Upper lobe of left lung (tissue), 6 donors: ENCODE results near the gene THRA. TPM values are rescaled to one million over a fixed set of nuclear protein-coding genes. Genes with fewer than 3 reads are reported as not detected.

Source experiments
- ATAC-seq, 2 donors: fragments of 200-7000 bp; cut with Tn5 transposase; one replicate each; pipeline ENCODE4 v1.9.1; 2022; ENCODE audit warnings: mild to moderate bottlenecking in 2 of 2, moderate library complexity in 2 of 2; ENCODE audit not compliant: low FRiP score in 2 of 2
- DNase-seq, 2 donors: peaks; one replicate each; pipeline ENCODE4 v3.0.0-alpha.2; 2019 to 2020
- H3K27ac ChIP-seq, 4 donors: fragments of 200-600 bp; sonication (generic); one replicate each; pipeline ENCODE4 v1.5.1; 2016 to 2019
- H3K27me3 ChIP-seq, 4 donors: fragments of 200-600 bp; sonication (generic); one replicate each; pipeline ENCODE4 v1.5.1; 2017 to 2019
- H3K36me3 ChIP-seq, 4 donors: fragments of 200-600 bp; sonication (generic); one replicate each; pipeline ENCODE4 v1.5.1; 2016 to 2019
- H3K4me1 ChIP-seq, 4 donors: fragments of 200-600 bp; sonication (generic); one replicate each; pipeline ENCODE4 v1.5.1; 2018 to 2019
- H3K4me3 ChIP-seq, 4 donors: fragments of 200-600 bp; sonication (generic); one replicate each; pipeline ENCODE4 v1.5.1; 2017 to 2019; ENCODE audit warnings: mild to moderate bottlenecking in 2 of 4, moderate library complexity in 1 of 4
- H3K9me3 ChIP-seq, 4 donors: fragments of 200-600 bp; sonication (generic); one replicate each; pipeline ENCODE4 v1.5.1; 2018 to 2019
- EP300 ChIP-seq, 4 donors: sonication (generic); formaldehyde crosslinking; IDR thresholded peaks; one replicate each; pipeline ENCODE4 v1.5.1; 2017; ENCODE audit warnings: antibody characterized with exemption in 4 of 4, control low read depth in 2 of 4
- POLR2A ChIP-seq, 4 donors: fragments of 450-650 bp; IDR thresholded peaks; one replicate each; pipeline ENCODE4 v1.5.1; 2016 to 2017; ENCODE audit warnings: antibody characterized with exemption in 4 of 4, mild to moderate bottlenecking in 2 of 4
- POLR2AphosphoS5 ChIP-seq, 2 donors: sonication (generic); formaldehyde crosslinking; IDR thresholded peaks; one replicate each; pipeline ENCODE4 v1.5.1; 2017; ENCODE audit warnings: antibody characterized with exemption in 2 of 2
- WGBS, 2 donors: methylation state at CpG; one replicate each; pipeline ENCODE4 v1.1.5; 2017 to 2018; 5-methylcytosine and 5-hydroxymethylcytosine counted together
- total RNA-seq, 6 donors: library from RNA; depleted of rRNA in 4 of 6; stranded (reverse); fragments of >200 nt in 4 of 6; gene quantifications; one replicate each; pipeline versions ENCODE4 v1.1.0 to v1.2.1, GENCODE V29; 2016 to 2021
- TF ChIP-seq, protein P1 (sequence below), 6 experiments: fragments of 450-650 bp in 4 of 6; fragments of 200-600 bp in 2 of 6; sonication (generic) in 2 of 6; IDR thresholded peaks; one replicate each; pipeline ENCODE4 v1.5.1; 2016 to 2019; ENCODE audit warnings: antibody characterized with exemption in 6 of 6
- donor health status: DM: no; HTN: no; CAD: no; lungs with moderate emphysema.
- donor health status: DM: no; HTN: yes; CAD: no; lungs with severe emphysema.

THRA gene
- total RNA-seq, 6 donors from 2014 or later = 31.0 to 55.3 (median 49.9) TPM

DNA sequence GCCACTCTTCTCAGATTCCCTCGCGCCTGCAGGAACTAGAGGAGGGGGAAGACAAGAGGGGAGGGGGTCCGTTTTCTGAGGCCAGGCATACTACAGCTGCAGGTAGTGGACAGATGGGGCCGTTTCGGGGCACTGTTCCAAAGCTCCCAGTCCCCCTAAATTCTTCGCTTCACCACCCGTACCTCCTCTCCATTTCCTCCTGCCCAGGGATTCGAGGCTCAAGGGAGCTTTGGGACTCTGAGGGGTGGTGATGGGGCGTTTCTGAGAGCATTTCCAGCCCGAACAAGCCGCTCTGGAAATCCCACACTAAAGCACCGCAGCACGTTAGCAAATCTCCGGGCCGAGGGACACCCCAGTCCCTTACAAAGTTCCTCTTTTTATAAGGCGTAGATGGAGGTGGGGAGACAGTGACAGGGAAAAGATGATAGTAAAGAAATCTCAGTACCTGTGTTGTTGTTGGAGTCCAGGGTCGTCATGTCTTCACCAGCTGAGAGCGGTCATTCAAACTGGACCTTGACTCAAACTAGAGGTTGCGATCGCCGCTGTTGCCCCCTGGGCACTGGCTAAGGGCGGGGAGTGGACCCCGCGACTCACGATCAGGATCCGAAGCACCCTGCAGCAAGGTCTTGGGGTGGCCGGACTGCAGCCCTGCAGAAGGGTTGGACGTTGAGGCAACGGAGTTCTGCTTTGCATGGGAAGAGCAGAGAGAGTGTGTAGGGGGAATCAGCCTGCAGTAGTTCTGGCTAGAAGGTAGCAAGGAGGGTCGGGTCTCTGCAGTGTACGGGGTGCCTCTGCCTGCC is 37.1 kb downstream of the THRA start:
- DNase-seq = no peak
- ATAC-seq = peak; percentile 0
- TF ChIP-seq POLR2A (IDR thresholded peaks at IDR 0.05) = peak in 2 of 4 donors; percentile 5 to 11
- TF ChIP-seq EP300 (IDR thresholded peaks at IDR 0.05) = no peak
- no peak for TF ChIP-seq POLR2AphosphoS5 (IDR thresholded peaks at IDR 0.05)
- Histone ChIP-seq H3K4me3 (peak overlapping the region; percentile 55 to 74 (median 66)), H3K4me1 (peaks cover 77 to 100% (median 88%) of the 10 kb centered on the region in 4 donors), H3K27me3 (no peaks in the 10 kb centered on the region), H3K36me3 (peaks cover 0 to 28% (median 22%) of the 10 kb centered on the region in 4 donors), H3K27ac (peak overlapping the region; percentile 87 to 99 (median 94)), H3K9me3 (no peaks in the 10 kb centered on the region)
- WGBS, 2 donors = 2% methylated on average over 26 to 28 of the region's 31 CpGs

DNA sequence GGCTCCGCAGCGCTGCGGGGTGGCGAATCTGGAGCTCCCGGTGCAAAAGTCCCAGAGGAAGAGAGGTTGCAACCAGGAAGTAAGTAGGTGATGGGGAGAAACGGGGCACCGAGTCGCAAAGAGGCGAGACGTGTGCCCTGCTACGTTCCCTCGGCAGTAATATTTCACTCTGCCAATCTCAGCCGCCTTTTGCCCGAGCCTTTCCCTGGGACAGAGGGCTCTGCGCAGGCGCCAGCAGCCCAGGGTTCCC is 37.6 kb downstream of the THRA start, which contains the start of gene NR1D1:
TSS of gene NR1D1 (minus strand) at position 171 of the 250 bp plus-strand sequence. CDS start 495 bp downstream, outside the sequence.
- H3K4me1 ChIP-seq = peaks cover 77 to 100% (median 88%) of the 10 kb centered on the region in 4 donors

DNA sequence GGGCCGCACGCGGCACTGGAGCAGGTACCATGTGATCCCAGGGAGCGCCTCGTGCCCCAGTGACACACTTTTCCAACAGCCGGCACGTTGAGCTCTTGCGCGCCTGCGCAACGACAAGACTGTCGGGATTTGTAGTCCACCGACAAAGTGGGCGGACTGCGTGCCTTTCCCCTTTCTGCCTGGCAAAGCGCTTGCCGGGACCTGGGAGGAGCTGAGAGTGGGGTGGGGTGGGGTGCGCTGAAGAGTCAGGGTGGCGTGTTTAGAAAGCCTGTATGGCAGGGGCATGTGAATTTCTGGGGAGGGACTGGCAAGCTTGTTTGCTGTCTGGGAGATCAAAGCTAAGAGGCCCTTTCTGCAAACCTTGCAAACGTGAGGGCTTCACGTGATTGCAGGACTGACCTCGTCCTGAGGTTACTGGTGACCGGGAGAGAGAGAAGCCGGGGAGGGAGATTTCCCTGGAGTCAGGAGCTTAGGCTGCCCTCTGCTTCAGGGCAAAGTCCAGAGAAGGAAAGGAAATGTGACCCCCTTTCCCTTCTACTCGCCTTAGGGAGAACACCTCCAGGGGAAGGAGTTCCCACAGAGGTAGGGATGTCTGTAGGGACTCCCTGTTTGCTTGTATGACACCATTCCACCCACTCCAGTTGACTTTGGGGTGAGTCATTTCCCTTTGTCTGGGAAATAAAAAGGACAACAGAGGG is 38.1 kb downstream of the THRA start:
- ATAC-seq (peak; percentile 82 to 83), DNase-seq (peak; percentile 97 to 99)
- H3K36me3 ChIP-seq = peaks cover 0 to 18% (median 12%) of the 10 kb centered on the region in 4 donors
- TF ChIP-seq POLR2AphosphoS5 (IDR thresholded peaks at IDR 0.05) (peak; percentile 74 to 81), POLR2A (IDR thresholded peaks at IDR 0.05) (peak in 2 of 4 donors; percentile 9 to 72), EP300 (IDR thresholded peaks at IDR 0.05) (peak in 2 of 4 donors; percentile 78 to 82)
- TF ChIP-seq, protein P1, sequence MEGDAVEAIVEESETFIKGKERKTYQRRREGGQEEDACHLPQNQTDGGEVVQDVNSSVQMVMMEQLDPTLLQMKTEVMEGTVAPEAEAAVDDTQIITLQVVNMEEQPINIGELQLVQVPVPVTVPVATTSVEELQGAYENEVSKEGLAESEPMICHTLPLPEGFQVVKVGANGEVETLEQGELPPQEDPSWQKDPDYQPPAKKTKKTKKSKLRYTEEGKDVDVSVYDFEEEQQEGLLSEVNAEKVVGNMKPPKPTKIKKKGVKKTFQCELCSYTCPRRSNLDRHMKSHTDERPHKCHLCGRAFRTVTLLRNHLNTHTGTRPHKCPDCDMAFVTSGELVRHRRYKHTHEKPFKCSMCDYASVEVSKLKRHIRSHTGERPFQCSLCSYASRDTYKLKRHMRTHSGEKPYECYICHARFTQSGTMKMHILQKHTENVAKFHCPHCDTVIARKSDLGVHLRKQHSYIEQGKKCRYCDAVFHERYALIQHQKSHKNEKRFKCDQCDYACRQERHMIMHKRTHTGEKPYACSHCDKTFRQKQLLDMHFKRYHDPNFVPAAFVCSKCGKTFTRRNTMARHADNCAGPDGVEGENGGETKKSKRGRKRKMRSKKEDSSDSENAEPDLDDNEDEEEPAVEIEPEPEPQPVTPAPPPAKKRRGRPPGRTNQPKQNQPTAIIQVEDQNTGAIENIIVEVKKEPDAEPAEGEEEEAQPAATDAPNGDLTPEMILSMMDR (IDR thresholded peaks at IDR 0.05) = peak in 1 of 6 experiments; percentile 13
- 1 to 2% methylated on average over 14 to 25 of the region's 25 CpGs for WGBS, 2 donors
- no peaks in the 10 kb centered on the region for H3K9me3 ChIP-seq
- peak overlapping the region; percentile 87 to 99 (median 94) for H3K27ac ChIP-seq
- H3K4me3 ChIP-seq = peak overlapping the region; percentile 6 to 74 (median 66)
- H3K4me1 ChIP-seq = peaks cover 77 to 100% (median 88%) of the 10 kb centered on the region in 4 donors
- no peaks in the 10 kb centered on the region for H3K27me3 ChIP-seq

More for the DNA sequence above, 37.6 kb downstream of the THRA start, which contains the start of gene NR1D1:
- Histone ChIP-seq H3K27ac (peak within 1 kb of the TSS; percentile 87 to 99 (median 94)), H3K4me3 (peak within 1 kb of the TSS; percentile 55 to 74 (median 66)), H3K36me3 (peaks cover 0 to 23% (median 17%) of the 10 kb centered on the region in 4 donors), H3K27me3 (no peaks in the 10 kb centered on the region), H3K9me3 (no peaks in the 10 kb centered on the region)
- WGBS, 2 donors = 0% methylated on average over 11 to 14 of the region's 16 CpGs
- TF ChIP-seq EP300 (IDR thresholded peaks at IDR 0.05) (no peak), POLR2AphosphoS5 (IDR thresholded peaks at IDR 0.05) (peak in 1 of 2 donors; percentile 97), POLR2A (IDR thresholded peaks at IDR 0.05) (peak in 3 of 4 donors; percentile 89 to 98 (median 96))
- TF ChIP-seq, protein P1 (IDR thresholded peaks at IDR 0.05) = no peak
- DNase-seq = no peak
- ATAC-seq = no peak

DNA sequence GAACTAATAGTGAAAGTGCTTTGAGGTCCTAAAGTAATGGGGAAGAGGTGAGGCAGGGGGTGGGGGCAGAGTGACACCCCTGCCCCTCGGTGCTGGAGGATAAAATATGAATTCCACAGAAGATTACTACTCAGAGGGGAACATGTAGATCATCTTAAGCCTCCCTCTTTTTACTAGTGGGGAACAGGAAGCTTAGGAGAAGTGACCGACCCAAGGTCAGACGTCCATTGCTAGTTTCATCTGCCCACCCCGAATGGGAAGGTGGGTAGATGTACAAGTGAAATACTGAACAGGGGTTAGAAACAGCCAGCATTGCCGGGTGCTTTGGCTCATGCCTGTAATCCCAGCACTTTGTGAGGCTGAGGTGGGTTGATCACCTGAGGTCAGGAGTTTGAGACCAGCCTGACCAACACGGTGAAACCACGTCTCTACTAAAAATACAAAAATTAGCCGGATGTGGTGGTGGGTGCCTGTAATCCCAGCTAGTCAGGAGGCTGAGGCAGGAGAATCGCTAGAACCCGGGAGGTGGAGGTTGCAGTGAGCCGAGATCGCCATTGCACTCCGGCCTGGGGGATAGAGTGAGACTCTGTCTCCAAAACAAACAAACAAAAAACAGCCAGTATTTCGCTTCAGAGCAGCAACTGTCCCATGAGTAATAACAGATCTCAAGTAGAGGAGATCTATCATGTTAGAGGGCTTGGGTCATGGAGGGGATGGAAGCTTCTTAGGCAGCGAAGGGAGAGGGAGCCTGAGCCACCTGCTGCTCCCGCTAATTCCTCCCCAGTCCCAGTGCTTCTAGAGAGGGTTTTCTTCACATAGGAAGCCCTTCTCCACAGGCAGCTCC is 38.8 kb downstream of the THRA start:
- ATAC-seq (no peak), DNase-seq (no peak)
- TF ChIP-seq EP300 (IDR thresholded peaks at IDR 0.05) (no peak), POLR2A (IDR thresholded peaks at IDR 0.05) (no peak), POLR2AphosphoS5 (IDR thresholded peaks at IDR 0.05) (peak in 1 of 2 donors; percentile 2)
- TF ChIP-seq, protein P1 (IDR thresholded peaks at IDR 0.05) = no peak
- H3K9me3 ChIP-seq = no peaks in the 10 kb centered on the region
- H3K27me3 ChIP-seq = no peaks in the 10 kb centered on the region
- peaks cover 0 to 10% (median 7%) of the 10 kb centered on the region in 4 donors for H3K36me3 ChIP-seq
- H3K27ac ChIP-seq = peak overlapping the region; percentile 87 to 99 (median 94)
- 70 to 73% methylated on average over 16 of the region's 16 CpGs for WGBS, 2 donors
- H3K4me3 ChIP-seq = peak overlapping the region in 2 of 4 donors; percentile 60 to 74
- H3K4me1 ChIP-seq = peaks cover 77 to 100% (median 89%) of the 10 kb centered on the region in 4 donors
